NCI-H2227 (cell line): ENCODE results near the gene ZNF511.
"Not testable (repeated sequence)": the region's sequence is repeated elsewhere in the genome, so short reads cannot be mapped to it uniquely, and the experiment has no call there.

ENCODE experiments used
- DNase-seq: peaks from one replicate; lab custom pipeline; 2025; ENCODE audit not compliant: unreplicated experiment; lab: John Stamatoyannopoulos, UW

The ZNF511 gene

GRCh38 chr10:133313192-133313591 lies 4.5 kb downstream of the ZNF511 start:
- DNase-seq, result no peak

GRCh38 chr10:133314911-133315310 lies 6.2 kb downstream of the ZNF511 start:
- DNase-seq, result no peak

- DNase-seq, result no peak
Measured at GRCh38 chr10:133315847-133316246, 7.1 kb downstream of the ZNF511 start.

- no peak for DNase-seq
Measured at GRCh38 chr10:133316266-133316665, 7.6 kb downstream of the ZNF511 start.

- DNase-seq, result no peak
Measured at GRCh38 chr10:133316732-133317131, 8.0 kb downstream of the ZNF511 start.

- peak; percentile 82 for DNase-seq
Measured at GRCh38 chr10:133318494-133319127, 9.9 kb downstream of the ZNF511 start.

- DNase-seq, result not testable (repeated sequence)
Measured at GRCh38 chr10:133320852-133321422, 12.2 kb downstream of the ZNF511 start.

- not testable (repeated sequence) for DNase-seq
Measured at GRCh38 chr10:133322064-133322709, 13.5 kb downstream of the ZNF511 start.

- DNase-seq, result peak; percentile 86
Measured at GRCh38 chr10:133324198-133324792, 15.6 kb downstream of the ZNF511 start.

- DNase-seq, result peak; percentile 57
Measured at GRCh38 chr10:133324857-133325260, 16.1 kb downstream of the ZNF511 start.

- DNase-seq, result peak; percentile 46
Measured at GRCh38 chr10:133325440-133326222, 16.9 kb downstream of the ZNF511 start.

GRCh38 chr10:133326223-133326551 lies 17.5 kb downstream of the ZNF511 start:
- DNase-seq, result no peak

GRCh38 chr10:133326745-133327650 lies 18.3 kb downstream of the ZNF511 start:
- DNase-seq, result no peak

- no peak for DNase-seq
Measured at GRCh38 chr10:133327651-133328357, 19.1 kb downstream of the ZNF511 start.

- no peak for DNase-seq
Measured at GRCh38 chr10:133328358-133329343, 19.9 kb downstream of the ZNF511 start.

- DNase-seq, result peak; percentile 87
Measured at GRCh38 chr10:133329491-133330202, 20.9 kb downstream of the ZNF511 start.

- no peak for DNase-seq
Measured at GRCh38 chr10:133332936-133333699, 24.4 kb downstream of the ZNF511 start.
